DMS79 treated with DMSO at 0.1 percent for 48 hours (cell line): ENCODE measurements around the gene ELF2.
A peak's percentile ranks its signal among the peaks of the same experiment; 100 is the strongest.
"Not testable (repeated sequence)": the region's sequence is repeated elsewhere in the genome, so short reads cannot be mapped to it uniquely, and the experiment has no call there.

Source experiments
- DNase-seq: peaks from one replicate; lab custom pipeline; 2025; lab: John Stamatoyannopoulos, UW

The ELF2 gene

GRCh38 chr4:139018971-139019758 is 157.9 kb downstream of the ELF2 start:
- no peak for DNase-seq

- no peak for DNase-seq
Observed at GRCh38 chr4:139018501-139018900, 158.5 kb downstream of the ELF2 start.

GRCh38 chr4:139017861-139018260 is 159.2 kb downstream of the ELF2 start:
- DNase-seq, result no peak

DNA sequence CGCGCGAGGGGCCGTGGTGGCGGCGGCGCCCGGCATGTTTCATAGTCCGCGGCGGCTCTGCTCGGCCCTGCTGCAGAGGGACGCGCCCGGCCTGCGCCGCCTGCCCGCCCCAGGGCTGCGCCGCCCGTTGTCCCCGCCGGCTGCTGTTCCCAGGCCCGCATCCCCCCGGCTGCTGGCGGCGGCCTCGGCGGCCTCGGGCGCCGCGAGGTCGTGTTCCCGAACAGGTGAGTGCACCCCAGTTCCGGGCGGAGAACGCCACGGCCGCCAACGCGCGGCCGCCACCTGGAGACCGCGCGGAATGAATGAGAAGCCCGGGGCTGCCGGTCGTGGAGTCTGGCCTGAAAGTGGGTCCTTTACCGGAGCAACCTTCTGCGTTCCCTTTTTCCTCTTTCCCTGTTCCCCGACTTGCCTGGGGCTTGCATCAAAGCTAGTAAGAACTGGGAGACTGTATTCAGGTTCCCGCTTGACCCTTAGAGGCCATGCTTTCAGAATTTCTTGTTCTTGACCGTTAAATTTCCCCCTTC is 161.0 kb downstream of the ELF2 start:
- DNase-seq, result peak; percentile 7

GRCh38 chr4:139015269-139015947 is 161.6 kb downstream of the ELF2 start, which contains the start of gene NOCT:
TSS of gene NOCT (plus strand) at chr4:139015781. CDS start at chr4:139015982, 201 bp downstream.
- peak; percentile 57 for DNase-seq

DNA sequence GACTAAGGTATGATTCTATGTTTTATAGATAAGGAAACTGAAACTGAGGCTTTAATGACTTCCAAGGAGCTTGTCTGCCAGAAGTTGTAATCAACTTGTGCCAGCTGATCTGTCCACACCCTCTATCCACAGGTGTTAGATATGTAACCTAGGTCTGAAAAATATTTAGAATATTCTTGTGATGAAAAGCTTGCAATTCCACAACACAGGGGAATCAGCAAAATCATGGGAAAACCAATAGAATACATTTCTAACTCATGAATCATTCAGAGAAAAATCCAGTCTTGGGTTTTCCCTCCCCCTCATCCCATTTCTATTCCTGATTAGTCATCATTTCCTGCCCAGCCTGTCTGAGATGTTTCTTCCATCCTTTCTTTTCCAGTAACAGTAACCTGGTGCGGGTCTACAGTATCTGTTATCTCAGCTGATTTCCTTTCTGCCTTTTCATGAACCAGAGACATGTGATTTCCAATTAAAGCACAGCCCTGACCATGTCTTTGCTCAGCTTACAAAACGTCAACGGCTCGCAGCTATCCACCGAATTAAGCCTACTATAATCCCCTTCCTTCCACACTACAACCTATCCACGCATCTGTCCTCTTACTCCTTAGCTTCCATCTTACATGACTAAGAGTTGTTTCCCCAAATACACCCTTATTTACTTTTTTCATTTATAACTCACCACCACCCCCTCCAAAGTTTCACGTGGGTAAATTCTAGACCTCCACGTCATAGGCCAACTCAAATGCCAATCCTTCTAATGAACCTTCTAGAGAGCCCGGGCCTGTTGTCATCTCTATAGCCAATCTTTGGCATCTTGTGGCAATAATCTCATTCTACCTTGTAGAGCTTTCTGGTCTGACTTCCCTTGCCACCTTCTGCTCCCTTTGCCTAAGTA is 162.4 kb downstream of the ELF2 start:
- DNase-seq, result peak; percentile 22

DNA sequence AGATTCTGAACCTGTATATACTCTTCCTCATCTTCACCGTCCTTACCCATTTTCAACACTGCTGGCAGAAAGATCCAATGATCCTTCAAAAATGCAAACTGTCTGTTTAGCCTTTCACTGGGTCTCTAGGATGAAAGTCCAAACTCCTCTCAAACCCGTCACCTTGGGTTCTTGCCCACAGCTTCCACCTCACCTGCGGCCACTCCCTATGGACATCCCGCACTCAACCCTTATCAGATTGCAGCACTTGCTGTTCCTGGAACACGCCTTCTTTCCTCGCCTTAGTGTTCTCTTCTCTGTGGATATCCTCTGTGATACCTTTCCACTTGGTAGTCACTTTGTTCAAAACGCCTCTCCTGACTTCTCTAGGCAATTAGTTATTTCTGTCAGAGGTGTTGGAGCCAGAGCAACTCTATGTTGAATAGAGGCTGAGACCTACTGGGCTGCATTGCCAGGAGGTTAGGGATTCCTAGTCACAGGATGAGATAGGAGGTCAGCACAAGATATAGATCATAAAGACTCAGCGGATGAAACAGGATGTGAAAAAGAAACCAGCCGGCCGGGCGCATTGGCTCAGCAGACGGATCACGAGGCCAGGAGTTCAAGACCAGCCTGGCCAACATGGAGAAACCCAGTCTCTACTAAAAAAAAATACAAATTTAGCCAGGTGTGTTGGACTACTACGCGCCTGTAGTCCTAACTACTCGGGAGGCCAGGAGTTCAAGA is 165.6 kb downstream of the ELF2 start:
- no peak for DNase-seq

DNA sequence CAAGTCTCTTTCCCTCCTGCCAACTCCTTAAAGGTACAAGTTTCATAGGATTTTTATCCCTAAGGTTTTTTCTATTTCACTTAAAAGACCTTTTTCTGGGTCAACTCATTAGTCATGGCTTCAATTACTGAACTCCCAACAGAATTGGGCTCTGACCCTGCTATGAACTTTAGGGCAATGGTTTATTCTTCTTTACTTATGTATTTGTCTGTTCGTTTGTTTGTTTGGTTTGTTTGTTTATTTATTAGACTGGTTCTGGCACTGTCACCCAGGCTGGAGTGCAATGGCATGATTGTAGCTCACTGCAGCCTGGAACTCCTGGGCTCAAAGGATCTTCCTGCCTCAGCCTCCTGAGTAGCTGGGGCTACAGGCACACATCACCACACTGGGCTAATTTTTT is 167.3 kb downstream of the ELF2 start:
- no peak for DNase-seq

DNA sequence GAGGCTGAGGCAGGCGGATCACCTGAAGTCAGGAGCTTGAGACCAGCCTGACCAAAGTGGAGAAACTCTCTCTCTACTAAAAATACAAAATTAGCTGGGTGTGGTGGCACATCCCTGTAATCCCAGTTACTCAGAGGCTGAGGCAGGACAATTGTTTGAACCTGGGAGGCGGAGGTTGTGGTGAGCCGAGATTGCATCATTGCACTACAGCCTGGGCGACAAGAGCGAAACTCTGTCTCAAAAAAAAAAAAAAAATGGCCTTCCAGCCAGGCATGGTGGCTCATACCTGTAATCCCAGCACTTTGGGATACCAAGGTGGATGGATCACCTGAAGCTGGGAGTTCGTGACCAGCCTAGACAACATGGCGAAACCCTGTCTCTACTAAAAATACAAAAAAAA is 168.7 kb downstream of the ELF2 start:
- not testable (repeated sequence) for DNase-seq

- DNase-seq, result no peak
Observed at GRCh38 chr4:139007640-139008039, 169.4 kb downstream of the ELF2 start.
